HepG2 (cell line): ENCODE measurements around the gene ODAD2. TPM values are rescaled to one million over a fixed set of nuclear protein-coding genes. Genes with fewer than 3 reads are reported as not detected.

ENCODE experiments used
- ATAC-seq: fragments of 200-7000 bp; cut with Tn5 transposase; 3 replicates; pipeline ENCODE4 v1.9.1; 2020; ENCODE audit warnings: mild to moderate bottlenecking, moderate library complexity
- BruUV-seq: library from RNA; stranded (reverse); fragments of 400-500 nt; replicated peaks from 2 replicates; lab custom pipeline; 2021; lab: Mats Ljungman, UMichigan
- CTCF ChIA-PET: fragments of 300-600 bp; formaldehyde crosslinking; extraction: SDS; loops from one replicate; lab custom pipeline; 2021; ENCODE audit warnings: low total read pairs, inconsistent platforms, low intra/inter-chr PET ratio; lab: Yijun Ruan, JAX
- POLR2A ChIA-PET: fragments of 350-600 bp; sonication (Branson Sonifier 250); formaldehyde crosslinking; loops from one replicate; lab custom pipeline; 2020; ENCODE audit warnings: antibody characterized with exemption, inconsistent platforms; lab: Yijun Ruan, JAX
- DNase-seq: peaks from one replicate; pipeline ENCODE4 v3.0.0-alpha.2; 2015; ENCODE audit warnings: low spot score
- FAIRE-seq: peaks from 3 replicates; lab custom pipeline; 2011; peaks lifted over from hg19 to GRCh38; lab: Jason Lieb, UNC
- H2AFZ ChIP-seq: one replicate; pipeline ENCODE4 v1.6.1; 2011; ENCODE audit warnings: low read length, inconsistent platforms
- H3K27ac ChIP-seq: fragments of 300-600 bp; 3 replicates; pipeline ENCODE4 v1.8.0; 2011; ENCODE audit warnings: mixed run types, mild to moderate bottlenecking, mixed read lengths, low read length, inconsistent platforms; ENCODE audit not compliant: insufficient read depth; ENCODE audit errors: extremely low read length
- H3K27me3 ChIP-seq, 2 experiments: fragments of 200-600 bp in 1 of 2; 2 replicates in 1 of 2; 3 replicates in 1 of 2; pipeline versions ENCODE4 v1.6.0 to v1.8.0; 2011; ENCODE audit warnings: low read length in 2 of 2, mild to moderate bottlenecking in 2 of 2, moderate library complexity in 2 of 2, inconsistent platforms in 1 of 2; ENCODE audit not compliant: insufficient read depth in 2 of 2, control insufficient read depth in 1 of 2
- H3K36me3 ChIP-seq, 2 experiments: fragments of 200-600 bp in 1 of 2; replicated peaks in 1 of 2; 2 replicates in 1 of 2; 3 replicates in 1 of 2; pipeline versions ENCODE4 v1.5.1 to v1.8.0; 2011; ENCODE audit warnings: low read length in 2 of 2, inconsistent platforms in 1 of 2; ENCODE audit not compliant: insufficient read depth in 2 of 2, control insufficient read depth in 1 of 2
- H3K4me1 ChIP-seq: 2 replicates; pipeline ENCODE4 v1.5.1; 2012; ENCODE audit warnings: low read length, inconsistent platforms; ENCODE audit not compliant: insufficient read depth
- H3K4me2 ChIP-seq: 2 replicates; pipeline ENCODE4 v1.6.0; 2011; ENCODE audit warnings: low read depth, low read length, inconsistent platforms
- H3K4me3 ChIP-seq, 3 experiments: fragments of 200-600 bp in 1 of 3; sonication (generic), shearing (Covaris generic) in 1 of 3; replicated peaks in 1 of 3; 2 replicates each; pipeline ENCODE4 v1.5.1; 2011 to 2016; ENCODE audit warnings: low read length in 3 of 3, inconsistent platforms in 2 of 3, low read depth in 2 of 3, mild to moderate bottlenecking in 2 of 3, control low read depth in 1 of 3, mixed read lengths in 1 of 3; ENCODE audit not compliant: insufficient read depth in 1 of 3
- H3K79me2 ChIP-seq: one replicate; pipeline ENCODE4 v1.6.1; 2011; ENCODE audit warnings: low read length, inconsistent platforms; ENCODE audit not compliant: insufficient read depth
- H3K9ac ChIP-seq: 2 replicates; pipeline ENCODE4 v1.6.0; 2011; ENCODE audit warnings: mild to moderate bottlenecking, low read depth, low read length, inconsistent platforms; ENCODE audit not compliant: insufficient read depth
- H3K9me3 ChIP-seq: 2 replicates; pipeline ENCODE4 v1.5.1; 2012; ENCODE audit warnings: mild to moderate bottlenecking, low read length
- H4K20me1 ChIP-seq: 2 replicates; pipeline ENCODE4 v1.6.0; 2011; ENCODE audit warnings: inconsistent platforms, mild to moderate bottlenecking, low read length, moderate library complexity; ENCODE audit not compliant: insufficient read depth
- BRCA1 ChIP-seq: sonication (generic); formaldehyde crosslinking; IDR thresholded peaks from 2 replicates; pipeline ENCODE4 v1.4.0; 2020; ENCODE audit warnings: missing genetic modification reagents
- CBFB ChIP-seq: sonication (generic); formaldehyde crosslinking; IDR thresholded peaks from 2 replicates; pipeline ENCODE4 v1.4.0; 2020; ENCODE audit warnings: missing genetic modification reagents
- CHD2 ChIP-seq: IDR thresholded peaks from 2 replicates; pipeline ENCODE4 v1.6.1; 2011; ENCODE audit warnings: low read depth, low read length, improper control_type of control experiment
- DNMT3B ChIP-seq: conservative IDR thresholded peaks from 2 replicates; pipeline ENCODE4 v1.6.1; 2016; ENCODE audit warnings: missing biosample characterization, control low read depth
- EHMT2 ChIP-seq: fragments of 200-600 bp; sonication (generic); IDR thresholded peaks from 2 replicates; pipeline ENCODE4 v1.7.0; 2017; ENCODE audit warnings: antibody characterized with exemption, low read depth, low read length, borderline replicate concordance
- EP300 ChIP-seq, 3 experiments: sonication (generic) in 1 of 3; formaldehyde crosslinking in 1 of 3; IDR thresholded peaks; 2 replicates each; pipeline versions ENCODE4 v1.5.1 to v1.6.1; 2011 to 2020; ENCODE audit warnings: low read depth in 2 of 3, low read length in 2 of 3, borderline replicate concordance in 1 of 3, improper control_type of control experiment in 1 of 3, mild to moderate bottlenecking in 1 of 3, missing genetic modification reagents in 1 of 3, moderate library complexity in 1 of 3
- FOXK2 ChIP-seq: fragments of 450-650 bp; IDR thresholded peaks from 2 replicates; pipeline ENCODE4 v1.6.1; 2016
- ZFP36L2 ChIP-seq: sonication (generic); formaldehyde crosslinking; IDR thresholded peaks from 2 replicates; pipeline ENCODE4 v1.4.0; 2020; ENCODE audit warnings: missing genetic modification reagents
- ZFP37 ChIP-seq: sonication (generic); formaldehyde crosslinking; IDR thresholded peaks from 2 replicates; pipeline ENCODE4 v1.4.0; 2020; ENCODE audit warnings: missing genetic modification reagents, borderline replicate concordance
- ZNF496 ChIP-seq: sonication (generic); formaldehyde crosslinking; IDR thresholded peaks from 2 replicates; pipeline ENCODE4 v1.8.1; 2023; ENCODE audit warnings: mild to moderate bottlenecking, moderate library complexity, missing genetic modification reagents; ENCODE audit not compliant: insufficient replicate concordance
- ZNF780A ChIP-seq: sonication (generic); formaldehyde crosslinking; IDR thresholded peaks from 2 replicates; pipeline ENCODE4 v1.8.0; 2022; ENCODE audit warnings: mild to moderate bottlenecking, missing genetic modification reagents, moderate library complexity
- ZNF781 ChIP-seq: sonication (generic); formaldehyde crosslinking; IDR thresholded peaks from 2 replicates; pipeline ENCODE4 v1.5.1; 2020; ENCODE audit warnings: borderline replicate concordance, mild to moderate bottlenecking, missing genetic modification reagents; ENCODE audit errors: not compliant biosample characterization
- ZNF816 ChIP-seq: sonication (generic); formaldehyde crosslinking; IDR thresholded peaks from 2 replicates; pipeline ENCODE4 v1.8.0; 2022; ENCODE audit warnings: missing genetic modification reagents, mild to moderate bottlenecking, borderline replicate concordance
- ZNF878 ChIP-seq: sonication (generic); formaldehyde crosslinking; IDR thresholded peaks from 2 replicates; pipeline ENCODE4 v1.8.1; 2023; ENCODE audit warnings: mild to moderate bottlenecking, missing genetic modification reagents, moderate library complexity
- WGBS: methylation state at CpG from one replicate; pipeline ENCODE4 v1.1.6; 2017; ENCODE audit warnings: low lambda C conversion rate; 5-methylcytosine and 5-hydroxymethylcytosine counted together
- in situ Hi-C: cut with HindIII; loops from 2 replicates; pipeline ENCODE4 v1.10.0; 2017; ENCODE audit warnings: low pct_unique_long_range_greater_than_20kb; ENCODE audit not compliant: extremely low pct_ligation_motif_present
- intact Hi-C: fragments of 100-400 bp; cut with micrococcal nuclease; formaldehyde crosslinking; loops from one replicate; pipeline ENCODE4 v1.10.0; 2022; ENCODE audit not compliant: unreplicated experiment
- polyA plus RNA-seq, 8 experiments: library from polyadenylated mRNA; depleted of rRNA in 3 of 8; stranded (reverse) in 7 of 8; unstranded in 1 of 8; fragments of >200 nt; fragmentation: Illumina TruSeq in 4 of 8; extraction: Trizol in 4 of 8; gene quantifications; 2 replicates each; pipeline versions ENCODE4 v1.2.1 to v1.2.3, GENCODE V29; 2011 to 2016; ENCODE audit warnings: low read depth in 4 of 8, missing spikeins in 1 of 8, mixed read lengths in 1 of 8; ENCODE audit not compliant: insufficient read depth in 1 of 8
- total RNA-seq, 5 experiments: library from RNA; depleted of rRNA; stranded (reverse); fragments of >200 nt; fragmentation: Illumina TruSeq; extraction: Trizol; gene quantifications; 2 replicates each; pipeline ENCODE4 v1.2.3, GENCODE V29; 2016; ENCODE audit warnings: low read depth in 1 of 5
- TF ChIP-seq, protein P1 (sequence below): sonication (generic); formaldehyde crosslinking; IDR thresholded peaks from 2 replicates; pipeline ENCODE4 v1.4.0; 2020; ENCODE audit warnings: mild to moderate bottlenecking, missing genetic modification reagents
- TF ChIP-seq, protein P2 (sequence below), 2 experiments: fragments of 450-650 bp in 1 of 2; sonication (generic) in 1 of 2; formaldehyde crosslinking; IDR thresholded peaks; 2 replicates each; pipeline versions ENCODE4 v1.5.0 to v1.8.0; 2020 to 2022; ENCODE audit warnings: mild to moderate bottlenecking in 1 of 2, missing genetic modification reagents in 1 of 2
- TF ChIP-seq, protein P3 (sequence below): sonication (generic); formaldehyde crosslinking; IDR thresholded peaks from 2 replicates; pipeline ENCODE4 v1.8.1; 2023; ENCODE audit warnings: mild to moderate bottlenecking, moderate library complexity, missing genetic modification reagents
- TF ChIP-seq, protein P4 (sequence below), 2 experiments: IDR thresholded peaks; 2 replicates each; pipeline ENCODE4 v1.6.1; 2011 to 2012; ENCODE audit warnings: low read length in 2 of 2, borderline replicate concordance in 1 of 2, low read depth in 1 of 2, mild to moderate bottlenecking in 1 of 2, moderate library complexity in 1 of 2

The ODAD2 gene
- total and polyA plus RNA-seq, 2 of the 13 experiments (the other 11 are each of a cell fraction or from before 2014, with no cell fraction given) = not detected

DNA sequence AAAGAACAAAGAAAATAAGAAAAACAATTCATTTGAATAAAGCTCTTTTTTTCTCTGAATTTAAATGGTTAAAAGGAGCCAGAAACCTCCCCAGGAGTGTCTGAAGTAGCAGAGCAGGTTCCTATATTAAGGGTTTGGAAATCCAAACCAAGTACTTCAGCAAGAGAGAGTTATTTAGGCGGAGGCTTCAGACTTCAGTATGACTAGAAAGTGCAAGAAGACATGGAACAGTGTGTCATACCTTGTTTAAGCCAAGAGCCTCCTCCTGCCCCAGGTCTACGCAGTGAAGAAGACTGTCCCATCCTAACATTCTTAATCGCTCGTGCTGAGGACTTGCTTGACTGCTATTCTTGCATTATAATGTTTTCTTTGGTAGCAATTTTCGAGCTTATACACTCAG, 51.3 kb downstream of the ODAD2 start:
- H3K79me2 ChIP-seq = no peaks in the 10 kb centered on the region
- H3K4me2 ChIP-seq = no peak overlapping the region
- H3K27me3 ChIP-seq = 0 out of 5 replicates have a peak, but pooled peaks cover 0 to 5% of the 10 kb centered on the region in 2 experiments
- no peak overlapping the region for H3K4me3 ChIP-seq
- BruUV-seq = no TSS peak
- no peaks in the 10 kb centered on the region for H3K9me3 ChIP-seq
- CTCF ChIA-PET = no interaction called here
- FAIRE-seq = no peak
- no peaks in the 10 kb centered on the region for H3K4me1 ChIP-seq
- intact Hi-C loops = no loop called here
- H3K9ac ChIP-seq = no peak overlapping the region
- POLR2A ChIA-PET = no interaction called here
- H3K36me3 ChIP-seq = no peaks in the 10 kb centered on the region
- no peak for ATAC-seq
- no peak overlapping the region for H2AFZ ChIP-seq
- DNase-seq = no peak
- in situ Hi-C loops = no loop called here
- no peaks in the 10 kb centered on the region for H4K20me1 ChIP-seq
- 4% methylated on average over 5 of the region's 5 CpGs for WGBS
- H3K27ac ChIP-seq = no peak overlapping the region
- TF ChIP-seq, protein P1, sequence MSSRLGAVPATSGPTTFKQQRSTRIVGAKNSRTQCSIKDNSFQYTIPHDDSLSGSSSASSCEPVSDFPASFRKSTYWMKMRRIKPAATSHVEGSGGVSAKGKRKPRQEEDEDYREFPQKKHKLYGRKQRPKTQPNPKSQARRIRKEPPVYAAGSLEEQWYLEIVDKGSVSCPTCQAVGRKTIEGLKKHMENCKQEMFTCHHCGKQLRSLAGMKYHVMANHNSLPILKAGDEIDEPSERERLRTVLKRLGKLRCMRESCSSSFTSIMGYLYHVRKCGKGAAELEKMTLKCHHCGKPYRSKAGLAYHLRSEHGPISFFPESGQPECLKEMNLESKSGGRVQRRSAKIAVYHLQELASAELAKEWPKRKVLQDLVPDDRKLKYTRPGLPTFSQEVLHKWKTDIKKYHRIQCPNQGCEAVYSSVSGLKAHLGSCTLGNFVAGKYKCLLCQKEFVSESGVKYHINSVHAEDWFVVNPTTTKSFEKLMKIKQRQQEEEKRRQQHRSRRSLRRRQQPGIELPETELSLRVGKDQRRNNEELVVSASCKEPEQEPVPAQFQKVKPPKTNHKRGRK (CRISPR knock-in tag) = no peak
- TF ChIP-seq FOXK2 (no peak), EHMT2 (no peak), ZNF780A (CRISPR knock-in tag) (no peak), ZNF816 (no peak), ZFP37 (no peak), DNMT3B (CRISPR knock-in tag) (no peak), EP300 (IDR thresholded peaks at IDR 0.05; ENCODE audit: low read depth in 2 of 2, low read length in 2 of 2) (no peak), EP300 (CRISPR knock-in tag; IDR thresholded peaks at IDR 0.05; ENCODE audit: borderline replicate concordance) (no peak), ZNF781 (CRISPR knock-in tag) (no peak), ZFP36L2 (no peak), ZNF496 (no peak), CHD2 (no peak), BRCA1 (no peak), CBFB (no peak), ZNF878 (CRISPR knock-in tag) (no peak)
- TF ChIP-seq, protein P2, sequence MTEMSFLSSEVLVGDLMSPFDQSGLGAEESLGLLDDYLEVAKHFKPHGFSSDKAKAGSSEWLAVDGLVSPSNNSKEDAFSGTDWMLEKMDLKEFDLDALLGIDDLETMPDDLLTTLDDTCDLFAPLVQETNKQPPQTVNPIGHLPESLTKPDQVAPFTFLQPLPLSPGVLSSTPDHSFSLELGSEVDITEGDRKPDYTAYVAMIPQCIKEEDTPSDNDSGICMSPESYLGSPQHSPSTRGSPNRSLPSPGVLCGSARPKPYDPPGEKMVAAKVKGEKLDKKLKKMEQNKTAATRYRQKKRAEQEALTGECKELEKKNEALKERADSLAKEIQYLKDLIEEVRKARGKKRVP (CRISPR knock-in tag; IDR thresholded peaks at IDR 0.05) = no peak
- TF ChIP-seq, protein P3, sequence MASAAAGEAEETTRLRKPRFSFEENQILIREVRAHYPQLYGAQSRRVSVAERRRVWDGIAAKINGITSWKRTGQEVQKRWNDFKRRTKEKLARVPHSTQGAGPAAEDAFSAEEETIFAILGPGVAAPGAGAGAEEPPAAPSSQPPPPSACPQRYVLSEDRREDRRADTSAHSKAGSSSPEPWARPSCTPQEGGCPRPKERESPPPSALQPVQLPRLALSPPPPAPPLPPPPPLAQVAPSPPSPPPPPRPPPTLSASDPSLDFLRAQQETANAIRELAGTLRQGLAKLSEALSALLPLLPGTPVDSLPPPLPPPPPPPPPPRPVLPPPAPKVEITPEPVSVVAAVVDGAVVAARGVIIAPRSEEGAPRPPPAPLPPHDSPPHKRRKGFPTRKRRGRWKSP (CRISPR knock-in tag) = no peak
- TF ChIP-seq, protein P4, sequence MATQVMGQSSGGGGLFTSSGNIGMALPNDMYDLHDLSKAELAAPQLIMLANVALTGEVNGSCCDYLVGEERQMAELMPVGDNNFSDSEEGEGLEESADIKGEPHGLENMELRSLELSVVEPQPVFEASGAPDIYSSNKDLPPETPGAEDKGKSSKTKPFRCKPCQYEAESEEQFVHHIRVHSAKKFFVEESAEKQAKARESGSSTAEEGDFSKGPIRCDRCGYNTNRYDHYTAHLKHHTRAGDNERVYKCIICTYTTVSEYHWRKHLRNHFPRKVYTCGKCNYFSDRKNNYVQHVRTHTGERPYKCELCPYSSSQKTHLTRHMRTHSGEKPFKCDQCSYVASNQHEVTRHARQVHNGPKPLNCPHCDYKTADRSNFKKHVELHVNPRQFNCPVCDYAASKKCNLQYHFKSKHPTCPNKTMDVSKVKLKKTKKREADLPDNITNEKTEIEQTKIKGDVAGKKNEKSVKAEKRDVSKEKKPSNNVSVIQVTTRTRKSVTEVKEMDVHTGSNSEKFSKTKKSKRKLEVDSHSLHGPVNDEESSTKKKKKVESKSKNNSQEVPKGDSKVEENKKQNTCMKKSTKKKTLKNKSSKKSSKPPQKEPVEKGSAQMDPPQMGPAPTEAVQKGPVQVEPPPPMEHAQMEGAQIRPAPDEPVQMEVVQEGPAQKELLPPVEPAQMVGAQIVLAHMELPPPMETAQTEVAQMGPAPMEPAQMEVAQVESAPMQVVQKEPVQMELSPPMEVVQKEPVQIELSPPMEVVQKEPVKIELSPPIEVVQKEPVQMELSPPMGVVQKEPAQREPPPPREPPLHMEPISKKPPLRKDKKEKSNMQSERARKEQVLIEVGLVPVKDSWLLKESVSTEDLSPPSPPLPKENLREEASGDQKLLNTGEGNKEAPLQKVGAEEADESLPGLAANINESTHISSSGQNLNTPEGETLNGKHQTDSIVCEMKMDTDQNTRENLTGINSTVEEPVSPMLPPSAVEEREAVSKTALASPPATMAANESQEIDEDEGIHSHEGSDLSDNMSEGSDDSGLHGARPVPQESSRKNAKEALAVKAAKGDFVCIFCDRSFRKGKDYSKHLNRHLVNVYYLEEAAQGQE (IDR thresholded peaks at IDR 0.05; ENCODE audit: borderline replicate concordance in 1 of 2, low read depth in 1 of 2, low read length in 2 of 2) = no peak
